ENCODE results near the gene ARHGEF39.
A peak's percentile ranks its signal among the peaks of the same experiment; 100 is the strongest.
"Not testable (repeated sequence)": the region's sequence is repeated elsewhere in the genome, so short reads cannot be mapped to it uniquely, and the experiment has no call there.

ARHGEF39 gene

GRCh38 chr9:35616681-35617459 is 48.1 kb downstream of the ARHGEF39 start:
- peaks cover 46% of the 10 kb centered on the region for H3K4me1 Mint-ChIP-seq (ENCODE audit: low read depth)

GRCh38 chr9:35615981-35616680 is 48.9 kb downstream of the ARHGEF39 start:
- Mint-ChIP-seq H3K4me3 (peak overlapping the region; percentile 74), H3K9me3 (no peaks in the 10 kb centered on the region), H3K27me3 (no peaks in the 10 kb centered on the region), H3K27ac (peak overlapping the region; percentile 45), H3K4me1 (ENCODE audit: low read depth) (peaks cover 49% of the 10 kb centered on the region), H3K36me3 (ENCODE audit: low read depth) (no peaks in the 10 kb centered on the region)
- DNase-seq: no peak

More at GRCh38 chr9:35616681-35617459, 48.1 kb downstream of the ARHGEF39 start:
- H3K27me3 Mint-ChIP-seq: no peaks in the 10 kb centered on the region
- no peaks in the 10 kb centered on the region for H3K36me3 Mint-ChIP-seq (ENCODE audit: low read depth)
- DNase-seq: peak; percentile 81
- peak overlapping the region; percentile 74 for H3K4me3 Mint-ChIP-seq
- peak overlapping the region; percentile 82 for H3K27ac Mint-ChIP-seq
- H3K9me3 Mint-ChIP-seq: no peaks in the 10 kb centered on the region

- Mint-ChIP-seq H3K27me3 (no peaks in the 10 kb centered on the region), H3K4me1 (ENCODE audit: low read depth) (peaks cover 19% of the 10 kb centered on the region)
These were observed 52.2 kb downstream of the ARHGEF39 start for GRCh38 chr9:35612843-35613242.

GRCh38 chr9:35612066-35612465 is 52.9 kb downstream of the ARHGEF39 start:
- Mint-ChIP-seq H3K36me3 (ENCODE audit: low read depth) (peaks cover 27% of the 10 kb centered on the region), H3K4me1 (ENCODE audit: low read depth) (peaks cover 17% of the 10 kb centered on the region)
- H3K27me3 Mint-ChIP-seq, DNase-seq, H3K27ac Mint-ChIP-seq, H3K9me3 Mint-ChIP-seq, H3K4me3 Mint-ChIP-seq: not testable (repeated sequence)

More at GRCh38 chr9:35612843-35613242, 52.2 kb downstream of the ARHGEF39 start:
- Mint-ChIP-seq H3K4me3 (no peak overlapping the region), H3K9me3 (no peaks in the 10 kb centered on the region), H3K27ac (no peak overlapping the region), H3K36me3 (ENCODE audit: low read depth) (peaks cover 19% of the 10 kb centered on the region)
- no peak for DNase-seq

- no peak overlapping the region for H3K4me3 Mint-ChIP-seq
- DNase-seq: peak; percentile 68
- H3K27ac Mint-ChIP-seq: no peak overlapping the region
- H3K36me3 Mint-ChIP-seq (ENCODE audit: low read depth): peaks cover 31% of the 10 kb centered on the region
- H3K27me3 Mint-ChIP-seq: no peaks in the 10 kb centered on the region
- H3K9me3 Mint-ChIP-seq: no peaks in the 10 kb centered on the region
- H3K4me1 Mint-ChIP-seq (ENCODE audit: low read depth): peaks cover 16% of the 10 kb centered on the region
These were observed 53.7 kb downstream of the ARHGEF39 start for GRCh38 chr9:35611230-35611797.

- DNase-seq: no peak
- peaks cover 19% of the 10 kb centered on the region for H3K4me1 Mint-ChIP-seq (ENCODE audit: low read depth)
- no peaks in the 10 kb centered on the region for H3K9me3 Mint-ChIP-seq
- H3K36me3 Mint-ChIP-seq (ENCODE audit: low read depth): peaks cover 34% of the 10 kb centered on the region
- H3K27ac Mint-ChIP-seq: no peak overlapping the region
- H3K27me3 Mint-ChIP-seq: no peaks in the 10 kb centered on the region
- no peak overlapping the region for H3K4me3 Mint-ChIP-seq
These were observed 55.2 kb downstream of the ARHGEF39 start for GRCh38 chr9:35609820-35610163.
